T-helper 2 cell treated with Interferon-gamma antibody and Interleukin-4, amounts not matched to agents 5 μg/mL and 100 μg/mL, for 36 hours (primary cell): ENCODE measurements around the gene RBPMS2.
"Not testable (repeated sequence)": the region's sequence is repeated elsewhere in the genome, so short reads cannot be mapped to it uniquely, and the experiment has no call there.

Source experiments
- DNase-seq: peaks from one replicate; pipeline ENCODE4 v3.0.0; 2021; ENCODE audit warnings: low spot score
- H3K27ac Mint-ChIP-seq: one replicate; pipeline ENCODE4 v1.8.0; 2021; ENCODE audit warnings: mild to moderate bottlenecking, mixed read lengths
- H3K27me3 Mint-ChIP-seq: one replicate; pipeline ENCODE4 v1.8.0; 2021; ENCODE audit warnings: low read depth, mixed read lengths
- H3K36me3 Mint-ChIP-seq: one replicate; pipeline ENCODE4 v1.8.0; 2021; ENCODE audit warnings: low read depth, mixed read lengths
- H3K4me1 Mint-ChIP-seq: one replicate; pipeline ENCODE4 v1.8.0; 2021; ENCODE audit warnings: low read depth, mixed read lengths
- H3K4me3 Mint-ChIP-seq: one replicate; pipeline ENCODE4 v1.8.0; 2022; ENCODE audit warnings: mild to moderate bottlenecking, moderate library complexity, mixed read lengths
- H3K9me3 Mint-ChIP-seq: one replicate; pipeline ENCODE4 v1.8.0; 2021; ENCODE audit warnings: mixed read lengths

Gene RBPMS2

GRCh38 chr15:64775551-64776401, at the start of gene RBPMS2:
Gene RBPMS2, minus strand, starts transcription at chr15:64775589. Its CDS starts 270 bp downstream, at chr15:64775319.
- no peaks in the 10 kb centered on the region for H3K36me3 Mint-ChIP-seq

GRCh38 chr15:64824929-64825430, 49.6 kb upstream of the RBPMS2 start:
- DNase-seq = no peak
- Mint-ChIP-seq H3K9me3 (no peaks in the 10 kb centered on the region), H3K27ac (peak overlapping the region; percentile 95), H3K4me3 (peak overlapping the region; percentile 98), H3K4me1 (peaks cover 29% of the 10 kb centered on the region), H3K36me3 (peaks cover 17% of the 10 kb centered on the region), H3K27me3 (no peaks in the 10 kb centered on the region)

More at GRCh38 chr15:64775551-64776401, at the start of gene RBPMS2:
- no peak for DNase-seq
- peaks cover 73% of the 10 kb centered on the region for H3K27me3 Mint-ChIP-seq
- peak within 1 kb of the TSS; percentile 73 for H3K4me3 Mint-ChIP-seq
- H3K4me1 Mint-ChIP-seq = no peaks in the 10 kb centered on the region
- H3K9me3 Mint-ChIP-seq = no peaks in the 10 kb centered on the region
- no peak within 1 kb of the TSS for H3K27ac Mint-ChIP-seq

- Mint-ChIP-seq H3K36me3 (peaks cover 23% of the 10 kb centered on the region), H3K27ac (no peak overlapping the region), H3K27me3 (no peaks in the 10 kb centered on the region), H3K9me3 (no peaks in the 10 kb centered on the region), H3K4me1 (no peaks in the 10 kb centered on the region), H3K4me3 (no peak overlapping the region)
- DNase-seq = no peak
These were observed 41.1 kb upstream of the RBPMS2 start for GRCh38 chr15:64816452-64816851.

DNA sequence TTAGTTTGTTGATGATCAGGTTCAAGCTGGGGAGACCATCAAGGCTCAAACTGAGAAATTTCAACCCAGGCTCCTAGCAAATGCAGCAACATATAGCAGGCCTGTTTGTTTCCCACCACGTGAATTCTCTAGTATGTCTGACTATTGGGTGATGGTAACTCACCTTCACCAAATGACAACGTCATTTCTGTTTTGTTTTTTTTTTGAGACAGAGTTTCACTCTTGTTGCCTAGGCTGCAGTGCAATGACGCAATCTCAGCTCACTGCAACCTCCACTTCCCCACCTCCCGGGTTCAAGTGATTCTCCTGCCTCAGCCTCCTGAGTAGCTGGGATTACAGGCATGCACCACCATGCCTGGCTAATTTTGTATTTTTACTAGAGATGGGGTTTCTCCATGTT, 39.6 kb upstream of the RBPMS2 start:
- not testable (repeated sequence) for H3K9me3 Mint-ChIP-seq

GRCh38 chr15:64814283-64814682, 38.9 kb upstream of the RBPMS2 start:
- not testable (repeated sequence) for H3K9me3 Mint-ChIP-seq, H3K27me3 Mint-ChIP-seq, H3K4me3 Mint-ChIP-seq, H3K27ac Mint-ChIP-seq, DNase-seq, H3K4me1 Mint-ChIP-seq
- H3K36me3 Mint-ChIP-seq = peaks cover 12% of the 10 kb centered on the region

More for the DNA sequence above, 39.6 kb upstream of the RBPMS2 start:
- not testable (repeated sequence) for DNase-seq, H3K4me3 Mint-ChIP-seq, H3K27ac Mint-ChIP-seq, H3K27me3 Mint-ChIP-seq, H3K4me1 Mint-ChIP-seq
- peaks cover 14% of the 10 kb centered on the region for H3K36me3 Mint-ChIP-seq

DNA sequence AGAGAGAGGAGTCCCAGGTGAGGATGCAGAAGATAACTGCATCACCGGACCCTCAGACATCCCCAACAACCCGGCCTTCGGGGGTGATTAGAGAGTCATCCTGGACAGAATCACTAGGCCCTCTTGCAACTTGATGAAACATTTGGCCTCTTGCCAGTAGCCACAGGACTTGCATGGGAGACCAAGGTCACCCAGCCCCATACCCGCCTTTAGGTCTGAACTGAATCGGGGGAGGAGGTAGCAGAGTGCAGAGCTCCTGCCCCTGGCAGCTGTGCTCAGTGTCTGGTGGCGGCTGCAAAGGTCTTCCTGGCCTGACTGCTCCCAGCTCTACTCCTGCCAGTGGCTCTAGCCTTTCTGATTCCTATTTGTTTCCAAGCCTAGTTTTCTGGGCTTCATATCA, 37.7 kb upstream of the RBPMS2 start:
- DNase-seq = no peak
- Mint-ChIP-seq H3K9me3 (no peaks in the 10 kb centered on the region), H3K4me3 (no peak overlapping the region), H3K27ac (no peak overlapping the region), H3K4me1 (no peaks in the 10 kb centered on the region), H3K36me3 (peaks cover 4% of the 10 kb centered on the region), H3K27me3 (peaks cover 7% of the 10 kb centered on the region)

GRCh38 chr15:64810497-64811326, 35.3 kb upstream of the RBPMS2 start:
- H3K27ac Mint-ChIP-seq = no peak overlapping the region
- H3K27me3 Mint-ChIP-seq = peaks cover 7% of the 10 kb centered on the region
- no peaks in the 10 kb centered on the region for H3K9me3 Mint-ChIP-seq
- no peaks in the 10 kb centered on the region for H3K36me3 Mint-ChIP-seq
- no peak for DNase-seq
- H3K4me1 Mint-ChIP-seq = no peaks in the 10 kb centered on the region
- H3K4me3 Mint-ChIP-seq = no peak overlapping the region

DNA sequence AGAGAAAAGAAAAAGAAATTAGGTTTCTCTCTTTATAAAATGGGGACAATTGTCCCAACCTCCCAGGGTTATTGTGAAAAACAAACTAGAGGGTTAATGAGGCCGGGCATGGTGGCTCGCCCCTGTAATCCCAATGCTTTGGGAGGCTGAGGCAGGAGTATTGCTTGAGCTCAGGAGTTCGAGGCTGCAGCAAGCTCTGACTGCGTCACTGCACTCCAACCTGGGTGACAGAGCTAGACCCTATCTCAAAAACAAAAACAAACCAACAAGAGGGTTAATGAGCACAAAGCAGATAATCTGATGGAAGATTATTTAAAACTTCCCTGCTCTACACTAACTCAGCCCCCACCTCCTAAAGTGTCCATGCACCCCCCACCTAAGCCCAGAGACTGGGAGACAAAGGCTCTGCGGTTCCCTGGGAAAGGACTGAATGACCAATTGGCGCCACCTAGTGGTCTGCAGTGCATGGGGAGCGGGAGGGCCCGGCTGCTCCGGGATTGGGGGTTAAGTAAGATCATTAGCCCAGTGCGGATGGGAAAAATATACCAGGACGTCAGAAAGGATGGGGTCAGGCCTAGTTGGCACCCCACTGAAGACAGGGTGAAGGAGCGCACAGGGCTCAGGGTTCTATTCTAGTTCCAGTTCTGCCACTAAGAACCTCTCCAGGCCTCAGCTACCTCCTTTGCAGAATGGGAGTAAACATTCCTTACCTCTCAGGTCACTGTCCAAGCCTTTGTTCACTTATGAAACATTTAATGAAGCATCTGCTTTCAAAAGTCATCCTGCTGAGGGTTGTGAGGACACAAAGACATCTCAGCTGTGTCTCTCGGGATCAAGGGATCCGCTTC, 34.5 kb upstream of the RBPMS2 start:
- DNase-seq = peak; percentile 51
- peaks cover 7% of the 10 kb centered on the region for H3K27me3 Mint-ChIP-seq
- H3K9me3 Mint-ChIP-seq = no peaks in the 10 kb centered on the region
- no peak overlapping the region for H3K4me3 Mint-ChIP-seq
- no peak overlapping the region for H3K27ac Mint-ChIP-seq
- H3K36me3 Mint-ChIP-seq = no peaks in the 10 kb centered on the region
- H3K4me1 Mint-ChIP-seq = no peaks in the 10 kb centered on the region

- H3K27me3 Mint-ChIP-seq = peaks cover 7% of the 10 kb centered on the region
- H3K4me3 Mint-ChIP-seq = no peak overlapping the region
- no peak overlapping the region for H3K27ac Mint-ChIP-seq
- no peaks in the 10 kb centered on the region for H3K9me3 Mint-ChIP-seq
- H3K4me1 Mint-ChIP-seq = no peaks in the 10 kb centered on the region
- no peaks in the 10 kb centered on the region for H3K36me3 Mint-ChIP-seq
- DNase-seq = no peak
These were observed 33.5 kb upstream of the RBPMS2 start for GRCh38 chr15:64808785-64809453.

DNA sequence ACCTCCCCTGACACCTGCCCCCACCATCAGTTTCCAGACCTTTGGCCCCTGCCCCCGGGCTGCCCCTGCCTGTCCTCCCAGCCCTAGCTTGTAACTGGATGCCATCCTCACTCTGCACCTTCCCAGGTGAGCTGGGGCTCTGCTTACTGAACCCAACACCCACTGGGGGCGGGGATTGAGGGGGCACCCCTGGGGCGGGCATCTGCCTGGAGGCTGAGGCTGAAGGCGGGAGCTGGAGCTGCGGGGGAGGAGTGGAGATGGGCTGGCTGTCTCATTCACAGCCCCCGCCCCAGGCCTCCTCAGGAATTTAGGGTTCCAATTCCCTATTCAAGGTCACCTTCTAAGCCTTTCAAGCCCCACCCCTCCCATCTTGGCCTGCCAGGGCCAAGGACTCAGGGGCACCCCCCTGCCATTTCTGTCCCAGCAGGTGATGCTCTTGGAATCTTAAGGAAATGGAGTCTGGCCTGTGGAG, 32.4 kb upstream of the RBPMS2 start:
- H3K27me3 Mint-ChIP-seq = peaks cover 7% of the 10 kb centered on the region
- H3K4me3 Mint-ChIP-seq = no peak overlapping the region
- H3K36me3 Mint-ChIP-seq = no peaks in the 10 kb centered on the region
- no peaks in the 10 kb centered on the region for H3K4me1 Mint-ChIP-seq
- no peak overlapping the region for H3K27ac Mint-ChIP-seq
- no peaks in the 10 kb centered on the region for H3K9me3 Mint-ChIP-seq
- no peak for DNase-seq

DNA sequence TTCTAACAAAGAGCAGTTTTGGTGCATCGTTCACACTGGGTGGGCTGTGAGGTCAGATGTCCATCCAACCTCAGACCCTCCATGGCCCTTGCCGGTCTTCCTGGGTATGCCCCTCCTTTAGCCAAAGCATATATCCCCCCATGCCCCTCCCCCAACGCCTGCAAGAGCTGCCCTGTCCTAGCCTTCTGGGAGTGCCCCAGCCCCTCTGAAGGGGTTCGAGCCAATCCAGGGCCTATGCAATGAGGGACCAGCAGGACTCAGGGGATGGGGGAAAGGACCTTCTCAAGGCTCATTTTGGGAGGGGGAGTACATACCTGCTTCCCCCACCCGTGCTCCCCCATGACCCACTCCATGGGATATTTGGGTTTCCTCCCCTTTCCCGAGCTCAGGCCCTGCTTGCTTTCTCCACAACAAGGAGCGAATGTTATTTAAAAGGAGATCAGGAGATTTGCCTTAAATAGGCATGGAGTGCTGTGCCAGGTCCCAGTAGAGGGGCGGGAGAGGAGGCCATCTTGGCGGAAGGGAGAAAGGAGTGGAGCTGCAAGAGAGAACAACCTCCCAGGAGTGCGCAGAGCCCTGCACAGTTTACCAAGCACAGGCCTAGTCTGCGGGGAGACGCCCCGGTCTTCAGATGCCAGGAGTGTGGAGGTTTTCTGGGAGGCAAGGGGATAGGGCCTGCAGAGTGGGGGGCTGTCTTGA, 31.8 kb upstream of the RBPMS2 start:
- H3K27ac Mint-ChIP-seq = no peak overlapping the region
- H3K9me3 Mint-ChIP-seq = no peaks in the 10 kb centered on the region
- DNase-seq = no peak
- no peak overlapping the region for H3K4me3 Mint-ChIP-seq
- H3K36me3 Mint-ChIP-seq = no peaks in the 10 kb centered on the region
- no peaks in the 10 kb centered on the region for H3K4me1 Mint-ChIP-seq
- H3K27me3 Mint-ChIP-seq = peaks cover 7% of the 10 kb centered on the region

DNA sequence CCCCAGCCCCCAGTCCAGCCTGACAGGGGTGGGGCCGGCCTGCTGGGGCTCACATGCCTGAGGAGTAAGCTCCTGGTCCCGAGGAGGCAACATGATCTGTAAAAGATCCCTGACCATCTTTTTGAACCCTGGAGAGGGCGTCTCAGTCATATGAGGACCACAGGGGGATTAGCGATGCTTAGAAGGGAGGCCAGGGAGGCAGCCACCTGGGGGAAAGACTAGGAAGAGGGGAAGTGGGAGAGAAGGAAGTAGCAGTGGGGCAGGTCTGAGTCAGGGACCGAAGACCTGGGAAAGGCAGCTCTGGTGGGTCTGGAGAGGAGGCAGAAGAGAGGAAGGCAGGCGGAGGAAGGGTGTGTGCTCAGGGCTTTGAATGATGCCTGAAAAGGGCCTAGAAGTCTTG, 31.1 kb upstream of the RBPMS2 start:
- Mint-ChIP-seq H3K4me3 (no peak overlapping the region), H3K9me3 (no peaks in the 10 kb centered on the region), H3K36me3 (no peaks in the 10 kb centered on the region), H3K27ac (no peak overlapping the region), H3K27me3 (peaks cover 7% of the 10 kb centered on the region), H3K4me1 (no peaks in the 10 kb centered on the region)
- no peak for DNase-seq
